ENCODE results near the gene LNX1. TPM values are rescaled to one million over a fixed set of nuclear protein-coding genes. Genes with fewer than 3 reads are reported as not detected.

Gene LNX1
- total RNA-seq, 4 donors from 2014 or later: 7.2 to 72.4 (median 19.0) TPM

DNA sequence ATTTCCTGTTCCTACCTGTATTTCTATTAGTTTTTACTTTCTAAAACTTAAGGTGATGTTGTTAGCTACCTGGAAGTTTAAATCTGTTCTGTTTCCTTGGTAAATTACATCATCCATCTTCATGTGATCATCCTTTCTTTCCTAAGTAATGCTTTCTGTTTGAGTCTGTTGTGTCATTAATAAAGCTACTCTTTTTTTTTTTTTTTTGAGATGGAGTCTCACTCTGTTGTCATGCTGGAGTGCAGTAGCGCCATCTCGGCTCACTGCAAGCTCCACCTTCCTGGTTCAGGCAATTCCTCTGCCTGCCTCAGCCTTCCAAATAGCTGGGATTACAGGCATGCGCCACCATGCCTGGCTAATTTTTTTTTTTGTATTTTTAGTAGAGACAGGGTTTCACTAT is 140.5 kb downstream of the LNX1 start:
- ATAC-seq (ENCODE audit: low FRiP score) (no peak), DNase-seq (ENCODE audit: low spot score) (no peak)
- TF ChIP-seq, protein P1, sequence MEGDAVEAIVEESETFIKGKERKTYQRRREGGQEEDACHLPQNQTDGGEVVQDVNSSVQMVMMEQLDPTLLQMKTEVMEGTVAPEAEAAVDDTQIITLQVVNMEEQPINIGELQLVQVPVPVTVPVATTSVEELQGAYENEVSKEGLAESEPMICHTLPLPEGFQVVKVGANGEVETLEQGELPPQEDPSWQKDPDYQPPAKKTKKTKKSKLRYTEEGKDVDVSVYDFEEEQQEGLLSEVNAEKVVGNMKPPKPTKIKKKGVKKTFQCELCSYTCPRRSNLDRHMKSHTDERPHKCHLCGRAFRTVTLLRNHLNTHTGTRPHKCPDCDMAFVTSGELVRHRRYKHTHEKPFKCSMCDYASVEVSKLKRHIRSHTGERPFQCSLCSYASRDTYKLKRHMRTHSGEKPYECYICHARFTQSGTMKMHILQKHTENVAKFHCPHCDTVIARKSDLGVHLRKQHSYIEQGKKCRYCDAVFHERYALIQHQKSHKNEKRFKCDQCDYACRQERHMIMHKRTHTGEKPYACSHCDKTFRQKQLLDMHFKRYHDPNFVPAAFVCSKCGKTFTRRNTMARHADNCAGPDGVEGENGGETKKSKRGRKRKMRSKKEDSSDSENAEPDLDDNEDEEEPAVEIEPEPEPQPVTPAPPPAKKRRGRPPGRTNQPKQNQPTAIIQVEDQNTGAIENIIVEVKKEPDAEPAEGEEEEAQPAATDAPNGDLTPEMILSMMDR (IDR thresholded peaks at IDR 0.05): no peak

DNA sequence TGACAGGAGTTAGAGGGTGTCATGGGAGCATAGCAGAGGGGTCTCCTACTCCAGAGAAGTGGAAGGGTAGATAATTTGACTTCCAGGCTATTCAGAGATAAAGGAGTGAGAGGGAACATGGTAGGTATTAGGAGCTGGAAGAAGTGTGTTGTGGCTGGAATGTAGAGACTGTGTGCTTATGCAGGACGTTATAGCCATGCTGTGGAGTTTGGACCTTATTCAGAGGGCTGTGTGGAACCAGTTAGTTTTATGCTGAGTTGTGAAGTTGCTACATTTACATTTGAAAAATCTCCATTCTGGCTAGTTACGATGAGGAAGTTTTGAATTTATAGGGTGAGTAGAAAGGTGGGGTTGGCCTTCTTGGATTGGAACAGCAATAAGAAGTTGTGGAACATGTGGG is 146.3 kb downstream of the LNX1 start:
- TF ChIP-seq, protein P1 (IDR thresholded peaks at IDR 0.05): no peak
- no peak for ATAC-seq (ENCODE audit: low FRiP score)
- DNase-seq (ENCODE audit: low spot score): no peak

DNA sequence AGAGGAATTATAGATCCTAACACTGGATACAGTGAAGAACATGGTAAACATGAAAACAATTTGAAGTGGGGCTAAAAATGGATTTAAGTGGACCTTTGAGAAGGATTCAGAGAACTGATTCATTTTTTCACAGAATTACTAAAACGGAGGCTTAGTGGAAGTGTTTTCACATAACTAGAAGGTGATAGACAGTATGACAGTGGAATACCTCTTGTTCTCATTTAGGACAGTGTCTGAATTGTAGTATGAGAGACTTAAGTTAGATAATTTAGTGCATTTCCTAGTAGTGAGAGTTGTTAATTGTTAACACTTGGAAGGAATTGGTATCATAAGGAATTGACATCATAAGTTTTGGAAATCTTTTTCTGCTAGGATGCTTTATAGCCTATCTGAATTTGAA is 149.7 kb downstream of the LNX1 start:
- no peak for DNase-seq (ENCODE audit: low spot score)
- ATAC-seq (ENCODE audit: low FRiP score): no peak
- TF ChIP-seq, protein P1 (IDR thresholded peaks at IDR 0.05): no peak

DNA sequence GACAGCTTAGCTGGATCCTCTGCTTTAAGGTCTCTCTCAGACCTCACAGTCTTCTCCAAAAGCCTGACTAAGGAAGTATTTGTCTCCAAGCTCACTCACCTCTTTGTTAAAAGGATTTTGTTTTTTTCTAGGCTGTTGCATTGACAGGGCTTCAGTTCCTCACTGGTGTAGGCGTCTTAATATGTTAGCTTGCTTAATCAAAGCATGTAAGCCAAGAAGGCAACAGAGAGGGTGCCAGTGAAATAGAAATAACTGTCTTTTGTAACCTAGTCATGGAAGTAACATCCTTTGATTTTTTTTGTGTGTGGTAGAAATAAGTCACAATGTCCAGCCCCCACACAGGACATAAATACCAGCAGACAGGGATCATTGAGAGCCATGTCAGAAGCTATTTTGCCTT is 155.0 kb downstream of the LNX1 start:
- no peak for DNase-seq (ENCODE audit: low spot score)
- ATAC-seq (ENCODE audit: low FRiP score): no peak
- TF ChIP-seq, protein P1 (IDR thresholded peaks at IDR 0.05): no peak

DNA sequence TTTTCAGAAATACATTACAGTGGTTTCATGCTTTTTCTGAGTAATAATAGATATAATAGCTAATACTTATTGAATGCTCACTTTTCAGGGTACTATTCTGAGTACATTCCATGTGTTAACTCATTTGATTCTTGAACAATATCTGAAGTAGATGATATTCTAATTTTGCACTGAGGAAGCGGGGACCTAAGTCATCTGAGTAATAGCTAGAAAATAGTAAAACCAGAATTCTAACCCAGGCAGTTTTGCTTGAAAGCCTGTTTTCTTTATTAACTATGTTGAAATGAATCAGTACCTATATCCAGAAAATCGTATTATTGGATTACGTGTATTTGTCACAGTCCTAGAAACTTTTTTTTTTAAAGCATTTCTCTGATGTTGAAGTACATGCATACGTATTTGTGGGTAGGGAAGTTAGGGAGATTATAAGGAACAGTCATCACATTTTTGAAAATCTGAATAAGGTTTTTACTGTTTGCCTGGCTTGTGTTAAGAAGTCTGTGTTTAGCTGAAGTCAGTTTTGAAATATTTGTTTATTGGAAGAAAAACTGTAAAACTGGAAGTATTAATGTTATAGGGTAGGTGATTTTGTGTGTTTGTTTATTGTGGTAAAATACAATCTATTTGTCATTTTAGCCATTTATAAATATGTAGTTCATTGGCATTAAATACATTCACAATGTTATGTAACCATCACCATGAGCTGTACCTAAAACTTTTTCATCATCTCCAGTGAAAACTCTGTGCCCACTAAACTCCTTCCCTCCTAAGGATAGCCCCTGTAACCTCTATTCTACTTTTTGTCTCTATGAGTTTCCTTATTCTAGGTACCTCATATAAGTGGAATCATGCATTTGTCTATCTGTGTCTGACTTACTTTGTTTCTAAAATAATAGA is 158.5 kb downstream of the LNX1 start:
- no peak for DNase-seq (ENCODE audit: low spot score)
- TF ChIP-seq, protein P1 (IDR thresholded peaks at IDR 0.05): no peak
- ATAC-seq (ENCODE audit: low FRiP score): no peak

DNA sequence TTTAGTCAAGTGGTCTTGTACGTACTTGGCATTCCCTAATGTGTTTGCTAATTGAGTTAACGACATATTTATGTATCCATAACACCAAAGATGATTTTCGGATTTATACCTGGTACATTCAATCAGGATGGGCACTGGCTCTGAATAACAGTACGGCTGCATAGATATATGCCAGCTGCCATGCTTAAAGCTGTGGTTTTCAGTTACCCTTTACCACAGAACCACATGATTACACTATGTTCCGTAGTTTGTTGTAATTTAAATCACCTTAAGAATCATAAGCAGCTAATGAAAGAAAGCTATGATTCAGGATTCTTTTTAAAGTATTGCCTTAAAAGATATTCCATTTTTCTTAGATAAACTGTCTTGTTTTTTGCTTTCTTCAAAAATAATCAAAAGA is 160.2 kb downstream of the LNX1 start:
- ATAC-seq (ENCODE audit: low FRiP score) (no peak), DNase-seq (ENCODE audit: low spot score) (no peak)
- TF ChIP-seq, protein P1 (IDR thresholded peaks at IDR 0.05): no peak

DNA sequence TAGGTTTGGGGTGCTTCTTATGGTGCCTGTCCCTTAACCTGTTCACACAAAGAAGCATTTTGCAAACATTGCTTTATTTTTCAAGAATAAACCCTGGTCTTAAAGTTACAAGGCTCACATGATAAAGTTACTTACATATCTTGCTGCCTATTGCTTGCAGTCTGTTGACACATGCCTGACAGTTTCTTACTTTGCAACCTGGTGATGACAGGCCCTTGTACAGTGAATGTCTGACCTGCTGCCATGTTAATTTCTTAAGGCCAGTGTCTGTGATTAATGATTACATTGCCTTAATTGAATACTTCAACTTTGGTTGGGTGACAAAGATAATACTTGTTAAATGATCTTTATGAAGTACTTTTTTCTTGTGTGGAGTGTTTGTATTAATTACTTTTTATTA is 163.9 kb downstream of the LNX1 start:
- ATAC-seq (ENCODE audit: low FRiP score): no peak
- DNase-seq (ENCODE audit: low spot score): no peak
- TF ChIP-seq, protein P1 (IDR thresholded peaks at IDR 0.05): no peak
